HS-5 (cell line): Measurements from ENCODE around the gene DAP3.
"Not testable (repeated sequence)": the region's sequence is repeated elsewhere in the genome, so short reads cannot be mapped to it uniquely, and the experiment has no call there.

Experiments used
- DNase-seq: peaks from one replicate; pipeline ENCODE4 v3.0.0-alpha.2; 2012; ENCODE audit warnings: low read depth

Gene DAP3

GRCh38 chr1:155689081-155689607, at the start of gene DAP3:
TSS of gene DAP3 (plus strand) at chr1:155689091. CDS start at chr1:155709780, 20,689 bp downstream.
- DNase-seq: not testable (repeated sequence)

GRCh38 chr1:155640367-155640766, 48.5 kb upstream of the DAP3 start:
- no peak for DNase-seq

- DNase-seq: not testable (repeated sequence)
These were observed 46.2 kb upstream of the DAP3 start for GRCh38 chr1:155642559-155643180.

GRCh38 chr1:155643230-155643629, 45.7 kb upstream of the DAP3 start:
- DNase-seq: no peak

GRCh38 chr1:155645034-155645598, 43.8 kb upstream of the DAP3 start:
- DNase-seq: no peak

- no peak for DNase-seq
These were observed 43.2 kb upstream of the DAP3 start for GRCh38 chr1:155645648-155646047.

GRCh38 chr1:155646307-155646706, 42.6 kb upstream of the DAP3 start:
- DNase-seq: no peak

- peak; percentile 86 for DNase-seq
These were observed 40.4 kb upstream of the DAP3 start for GRCh38 chr1:155648207-155649147.

- no peak for DNase-seq
These were observed 39.2 kb upstream of the DAP3 start for GRCh38 chr1:155649676-155650075.

- DNase-seq: no peak
These were observed 38.6 kb upstream of the DAP3 start for GRCh38 chr1:155650231-155650757.

DNA sequence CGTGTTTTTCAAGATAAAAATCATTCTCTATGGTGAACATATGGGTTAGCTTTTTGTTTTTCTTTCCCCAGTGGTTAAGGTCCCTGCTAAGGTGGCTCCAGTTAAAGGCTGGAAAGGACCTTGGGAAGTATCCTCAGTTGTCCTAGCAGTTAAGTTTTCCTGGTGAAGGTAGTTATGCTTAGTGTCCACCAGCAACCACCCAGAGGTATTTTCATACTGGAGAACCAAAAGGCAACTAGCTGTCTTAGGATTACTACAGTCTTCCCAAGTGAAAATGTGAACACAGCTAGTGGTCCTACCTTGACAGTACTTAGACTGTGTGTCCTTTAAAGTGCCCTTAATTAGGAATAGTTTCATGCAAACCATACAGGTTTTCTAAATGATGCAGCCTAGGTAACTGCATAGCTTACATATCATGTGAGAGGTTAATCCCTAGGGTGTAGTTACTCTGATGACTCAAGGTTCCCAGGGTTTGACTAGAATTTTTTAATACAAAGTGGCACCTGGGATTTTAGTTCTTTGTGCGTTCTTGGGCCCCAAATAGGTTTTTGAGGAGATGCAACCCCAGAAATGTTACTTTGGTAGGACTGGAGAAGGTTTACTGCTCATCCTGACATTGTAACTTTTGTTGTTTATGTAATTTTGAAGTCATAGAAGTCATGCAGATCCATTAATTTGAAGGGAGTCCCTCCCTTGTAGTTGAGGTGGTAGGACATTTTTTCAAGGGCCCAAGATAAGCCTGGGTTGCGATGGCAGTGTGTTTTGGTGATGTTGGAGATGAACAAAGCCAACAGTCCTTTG, 36.8 kb upstream of the DAP3 start:
- DNase-seq: no peak

DNA sequence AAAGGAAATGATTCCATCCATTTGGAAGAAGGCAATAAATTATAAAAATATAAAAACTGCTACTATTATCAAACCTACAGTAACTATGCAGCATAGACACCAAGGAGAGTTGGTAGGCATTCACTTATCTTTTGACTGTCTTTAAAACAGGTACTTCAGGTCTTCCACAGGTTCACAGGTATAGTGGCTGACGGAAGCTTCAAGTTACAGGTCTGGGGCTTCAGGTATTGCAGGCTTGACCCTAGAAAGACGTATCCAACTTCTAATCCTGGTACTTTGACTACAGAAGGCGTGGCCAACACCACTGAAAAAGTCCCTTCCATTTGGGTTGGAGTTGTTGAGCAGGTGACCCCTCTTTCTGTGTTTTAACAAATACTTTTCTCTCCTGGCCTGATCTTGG, 35.9 kb upstream of the DAP3 start:
- DNase-seq: no peak

- no peak for DNase-seq
These were observed 31.4 kb upstream of the DAP3 start for GRCh38 chr1:155657463-155657862.

GRCh38 chr1:155661239-155661638, 27.7 kb upstream of the DAP3 start:
- DNase-seq: not testable (repeated sequence)

GRCh38 chr1:155669233-155670162, 19.4 kb upstream of the DAP3 start:
- no peak for DNase-seq

GRCh38 chr1:155671750-155672149, 17.1 kb upstream of the DAP3 start:
- no peak for DNase-seq

GRCh38 chr1:155673003-155673402, 15.9 kb upstream of the DAP3 start:
- DNase-seq: no peak

DNA sequence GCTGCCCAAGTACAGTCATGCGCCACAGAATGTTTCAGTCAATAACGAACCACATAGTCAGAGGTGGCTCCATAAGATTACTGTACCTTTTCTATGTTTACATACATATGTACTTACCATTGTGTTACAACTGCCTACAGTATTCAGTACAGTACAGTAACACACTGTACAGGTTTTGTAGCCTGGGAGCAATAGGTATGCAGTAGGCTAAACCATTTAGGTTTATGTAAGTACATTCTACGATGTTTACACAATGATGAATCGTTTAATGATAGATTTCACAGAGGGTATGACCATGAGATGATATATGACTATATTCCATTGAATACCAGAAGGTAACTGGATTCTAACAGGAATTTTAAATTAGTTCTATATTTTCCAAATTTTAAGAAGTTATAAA, 10.9 kb upstream of the DAP3 start:
- no peak for DNase-seq

GRCh38 chr1:155678992-155679391, 9.9 kb upstream of the DAP3 start:
- DNase-seq: not testable (repeated sequence)

GRCh38 chr1:155680531-155680930, 8.4 kb upstream of the DAP3 start:
- no peak for DNase-seq
